Measurements from ENCODE around the gene ZNF813. TPM values are rescaled to one million over a fixed set of nuclear protein-coding genes. Genes with fewer than 3 reads are reported as not detected.
A peak's percentile ranks its signal among the peaks of the same experiment; 100 is the strongest.
"Not testable (repeated sequence)": the region's sequence is repeated elsewhere in the genome, so short reads cannot be mapped to it uniquely, and the experiment has no call there.

ZNF813 gene
- total and polyA plus RNA-seq, 3 experiments from 2014 or later: 4.7 to 6.6 (median 5.6) TPM

DNA sequence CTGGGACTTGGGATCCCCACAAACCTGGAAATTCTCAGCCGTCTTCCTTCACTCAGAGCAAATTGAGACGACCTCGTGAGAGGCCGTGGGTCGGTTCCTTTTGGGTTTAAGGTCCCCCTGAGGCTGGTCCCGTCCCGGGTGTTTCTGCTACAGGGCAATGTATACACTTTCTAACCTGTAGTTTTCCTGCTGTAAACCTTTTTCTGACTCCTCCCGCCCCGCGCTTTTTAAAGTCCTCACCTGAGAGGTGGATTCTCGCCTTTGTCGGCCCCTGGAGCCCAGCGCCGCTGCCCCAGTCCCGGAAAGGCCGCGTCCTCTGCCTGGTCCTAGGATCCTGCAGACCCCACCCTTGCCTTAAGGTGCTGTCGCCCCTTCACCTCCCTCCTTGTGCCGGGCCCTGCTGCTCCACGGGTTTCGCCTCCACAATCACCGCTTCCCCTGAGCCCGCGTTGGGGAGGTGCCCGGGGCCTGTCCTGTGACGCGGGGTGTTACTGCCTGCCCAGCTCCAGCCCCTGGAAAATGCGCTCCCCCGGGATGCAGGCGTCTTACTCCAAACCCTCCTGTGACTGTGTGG, 35.4 kb upstream of the ZNF813 start:
- peaks cover 19 to 40% (median 30%) of the 10 kb centered on the region in 3 donors for H3K36me3 Mint-ChIP-seq
- H3K9me3 Mint-ChIP-seq: peaks cover 0 to 15% (median 10%) of the 10 kb centered on the region in 5 donors
- H3K4me1 Mint-ChIP-seq: peaks cover 34 to 53% (median 39%) of the 10 kb centered on the region in 3 donors
- ChIA-PET POLR2A (no interaction called here), CTCF (no interaction called here)
- DNase-seq: peak in 1 of 5 donors; percentile 9
- peak overlapping the region; percentile 96 to 100 (median 98) for H3K4me3 Mint-ChIP-seq
- Histone ChIP-seq H3K36me3 (ENCODE audit: insufficient read depth, low read length) (peaks cover 19% of the 10 kb centered on the region), H3K4me3 (ENCODE audit: low read length) (peak overlapping the region; percentile 95), H3K4me1 (ENCODE audit: insufficient read depth, low read length) (peaks cover 13% of the 10 kb centered on the region), H3K9me3 (ENCODE audit: low read length) (peaks cover 4% of the 10 kb centered on the region), H3K27ac (ENCODE audit: low read depth, low read length) (peak overlapping the region; percentile 84), H3K27me3 (ENCODE audit: insufficient read depth, low read length, poor library complexity, severe bottlenecking) (no peaks in the 10 kb centered on the region)
- H3K27ac Mint-ChIP-seq: peak overlapping the region; percentile 89 to 99 (median 97)
- H3K27me3 Mint-ChIP-seq: peaks cover 0 to 5% of the 10 kb centered on the region in 2 donors

DNA sequence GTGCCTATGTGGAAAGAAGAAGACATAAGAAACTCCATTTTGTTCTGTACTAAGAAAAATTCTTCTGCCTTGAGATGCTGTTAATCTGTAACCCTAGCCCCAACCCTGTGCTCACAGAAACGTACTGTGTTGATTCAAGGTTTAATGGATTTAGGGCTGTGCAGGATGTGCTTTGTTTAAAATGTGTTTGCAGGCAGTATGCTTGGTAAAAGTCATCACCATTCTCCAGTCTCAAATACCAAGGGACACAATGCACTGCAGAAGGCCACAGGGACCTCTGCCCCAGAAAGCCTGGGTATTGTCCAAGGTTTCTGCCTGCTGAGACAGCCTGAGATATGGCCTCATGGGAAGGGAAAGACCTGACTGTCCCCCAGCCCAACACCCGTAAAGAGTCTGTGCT, 23.7 kb upstream of the ZNF813 start:
- H3K27me3 Mint-ChIP-seq; H3K27ac Mint-ChIP-seq; H3K4me3 ChIP-seq (ENCODE audit: low read length); H3K4me3 Mint-ChIP-seq; H3K27ac ChIP-seq (ENCODE audit: low read depth, low read length); CTCF ChIA-PET; H3K4me1 ChIP-seq (ENCODE audit: insufficient read depth, low read length); DNase-seq; H3K4me1 Mint-ChIP-seq; H3K9me3 ChIP-seq (ENCODE audit: low read length); H3K27me3 ChIP-seq (ENCODE audit: insufficient read depth, low read length, poor library complexity, severe bottlenecking); POLR2A ChIA-PET: not testable (repeated sequence)
- peaks cover 45 to 87% (median 84%) of the 10 kb centered on the region in 3 donors for H3K36me3 Mint-ChIP-seq
- H3K36me3 ChIP-seq (ENCODE audit: insufficient read depth, low read length): peaks cover 13% of the 10 kb centered on the region
- H3K9me3 Mint-ChIP-seq: peaks cover 13 to 84% (median 62%) of the 10 kb centered on the region in 5 donors

- DNase-seq; H3K4me3 ChIP-seq (ENCODE audit: low read length); H3K27me3 ChIP-seq (ENCODE audit: insufficient read depth, low read length, poor library complexity, severe bottlenecking); H3K27ac ChIP-seq (ENCODE audit: low read depth, low read length); H3K4me1 Mint-ChIP-seq; CTCF ChIA-PET; H3K27me3 Mint-ChIP-seq; H3K4me3 Mint-ChIP-seq; POLR2A ChIA-PET; H3K4me1 ChIP-seq (ENCODE audit: insufficient read depth, low read length): not testable (repeated sequence)
- H3K27ac Mint-ChIP-seq: peak overlapping the region in 1 of 8 donors; percentile 40
- Histone ChIP-seq H3K36me3 (ENCODE audit: insufficient read depth, low read length) (peaks cover 25% of the 10 kb centered on the region), H3K9me3 (ENCODE audit: low read length) (peaks cover 18% of the 10 kb centered on the region)
- peaks cover 52 to 92% (median 84%) of the 10 kb centered on the region in 3 donors for H3K36me3 Mint-ChIP-seq
- H3K9me3 Mint-ChIP-seq: peaks cover 18 to 86% (median 61%) of the 10 kb centered on the region in 5 donors
Observed at GRCh38 chr19:53447196-53447595, 20.3 kb upstream of the ZNF813 start.

- POLR2A ChIA-PET: no interaction called here
- H3K36me3 Mint-ChIP-seq: peaks cover 46 to 80% (median 69%) of the 10 kb centered on the region in 3 donors
- Histone ChIP-seq H3K4me1 (ENCODE audit: insufficient read depth, low read length) (no peaks in the 10 kb centered on the region), H3K36me3 (ENCODE audit: insufficient read depth, low read length) (peaks cover 36% of the 10 kb centered on the region), H3K9me3 (ENCODE audit: low read length) (peaks cover 46% of the 10 kb centered on the region), H3K27ac (ENCODE audit: low read depth, low read length) (no peak overlapping the region), H3K27me3 (ENCODE audit: insufficient read depth, low read length, poor library complexity, severe bottlenecking) (no peaks in the 10 kb centered on the region), H3K4me3 (ENCODE audit: low read length) (no peak overlapping the region)
- H3K4me3 Mint-ChIP-seq: no peak overlapping the region
- DNase-seq: no peak
- CTCF ChIA-PET: no interaction called here
- no peaks in the 10 kb centered on the region for H3K27me3 Mint-ChIP-seq
- peaks cover 48 to 97% (median 90%) of the 10 kb centered on the region in 5 donors for H3K9me3 Mint-ChIP-seq
- no peak overlapping the region for H3K27ac Mint-ChIP-seq
- H3K4me1 Mint-ChIP-seq: no peaks in the 10 kb centered on the region
Observed at GRCh38 chr19:53455828-53456227, 11.7 kb upstream of the ZNF813 start.

DNA sequence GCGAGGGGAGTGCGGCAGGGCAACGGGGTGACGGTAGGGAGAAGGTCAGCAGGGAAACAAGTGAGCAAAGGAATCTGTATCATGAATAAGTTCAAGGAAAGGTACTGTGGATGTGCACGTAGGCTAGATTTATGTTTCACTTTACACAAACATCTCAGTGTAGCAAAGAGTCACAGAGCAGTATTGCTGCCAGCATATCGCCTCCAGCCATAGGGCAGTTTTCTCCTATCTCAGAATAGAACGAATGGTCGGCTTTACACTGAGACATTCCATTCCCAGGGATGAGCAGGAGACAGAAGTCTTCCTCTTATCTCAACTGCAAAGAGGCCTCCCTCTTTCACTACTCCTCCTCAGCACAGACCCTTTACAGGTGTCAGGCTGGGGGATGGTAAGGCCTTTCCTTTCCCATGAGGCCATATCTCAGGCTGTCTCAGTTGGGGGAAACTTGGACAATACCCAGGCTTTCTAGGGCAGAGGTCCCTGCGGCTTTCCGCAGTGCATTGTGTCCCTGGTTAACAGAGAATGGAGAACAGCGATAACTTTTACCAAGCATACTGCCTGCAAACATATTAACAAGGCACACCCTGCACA, 7.3 kb upstream of the ZNF813 start:
- peaks cover 7 to 15% of the 10 kb centered on the region in 2 donors for H3K27me3 Mint-ChIP-seq
- DNase-seq; H3K4me1 Mint-ChIP-seq; CTCF ChIA-PET; H3K36me3 ChIP-seq (ENCODE audit: insufficient read depth, low read length); H3K27me3 ChIP-seq (ENCODE audit: insufficient read depth, low read length, poor library complexity, severe bottlenecking); H3K4me3 ChIP-seq (ENCODE audit: low read length); H3K27ac Mint-ChIP-seq; H3K27ac ChIP-seq (ENCODE audit: low read depth, low read length); POLR2A ChIA-PET; H3K4me3 Mint-ChIP-seq; H3K4me1 ChIP-seq (ENCODE audit: insufficient read depth, low read length): not testable (repeated sequence)
- peaks cover 16 to 44% (median 30%) of the 10 kb centered on the region in 3 donors for H3K36me3 Mint-ChIP-seq
- peaks cover 29% of the 10 kb centered on the region for H3K9me3 ChIP-seq (ENCODE audit: low read length)
- H3K9me3 Mint-ChIP-seq: peaks cover 51 to 83% (median 76%) of the 10 kb centered on the region in 5 donors

DNA sequence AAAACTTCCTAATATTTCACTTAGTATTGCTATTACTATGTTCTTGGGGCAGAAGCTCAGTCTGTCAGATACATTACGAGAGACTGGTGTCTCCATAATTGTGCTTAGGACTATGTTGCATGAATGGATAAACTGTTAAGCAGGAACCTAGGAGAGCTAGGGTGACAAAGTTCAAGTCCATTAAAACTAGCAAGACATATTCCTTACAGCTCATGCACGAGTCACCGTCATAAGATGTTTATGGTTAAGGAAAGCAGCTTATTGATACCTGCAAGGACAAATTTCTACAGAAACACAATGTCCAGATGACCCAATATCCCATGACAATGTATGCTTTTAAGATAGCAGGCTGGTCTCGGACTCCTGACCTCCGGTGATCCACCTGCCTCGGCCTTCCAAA, 5.7 kb upstream of the ZNF813 start:
- H3K27me3 ChIP-seq (ENCODE audit: insufficient read depth, low read length, poor library complexity, severe bottlenecking): no peaks in the 10 kb centered on the region
- Mint-ChIP-seq H3K27ac (no peak overlapping the region), H3K4me1 (peaks cover 4 to 5% (median 4%) of the 10 kb centered on the region in 3 donors), H3K9me3 (peaks cover 35 to 70% (median 59%) of the 10 kb centered on the region in 5 donors), H3K36me3 (peaks cover 3 to 27% (median 14%) of the 10 kb centered on the region in 3 donors), H3K27me3 (peaks cover 7 to 18% of the 10 kb centered on the region in 2 donors), H3K4me3 (no peak overlapping the region)
- peaks cover 13% of the 10 kb centered on the region for H3K9me3 ChIP-seq (ENCODE audit: low read length)
- no peak for DNase-seq
- CTCF ChIA-PET: no interaction called here
- no peak overlapping the region for H3K4me3 ChIP-seq (ENCODE audit: low read length)
- no peak overlapping the region for H3K27ac ChIP-seq (ENCODE audit: low read depth, low read length)
- no peaks in the 10 kb centered on the region for H3K36me3 ChIP-seq (ENCODE audit: insufficient read depth, low read length)
- POLR2A ChIA-PET: no interaction called here
- no peaks in the 10 kb centered on the region for H3K4me1 ChIP-seq (ENCODE audit: insufficient read depth, low read length)

DNA sequence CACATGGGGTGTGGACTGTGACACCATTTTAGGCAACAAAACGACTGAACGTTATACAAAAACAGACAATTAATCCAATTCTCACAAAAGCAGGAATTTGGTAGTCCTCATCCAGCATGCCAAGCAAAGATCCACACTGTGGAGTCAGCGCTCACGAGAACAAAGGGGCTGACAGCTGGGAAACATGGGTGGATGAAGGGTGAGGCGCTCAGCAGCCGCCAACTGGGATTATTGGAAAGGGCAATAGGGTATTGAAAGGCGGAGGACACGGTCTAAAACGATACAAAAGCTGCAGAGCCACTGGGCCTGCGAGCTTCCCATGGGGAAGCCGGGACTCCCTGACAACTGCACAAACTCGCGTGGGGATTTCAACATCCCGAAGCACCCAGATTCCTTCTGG, 4.7 kb upstream of the ZNF813 start:
- Histone ChIP-seq H3K9me3 (ENCODE audit: low read length) (peaks cover 4% of the 10 kb centered on the region), H3K27me3 (ENCODE audit: insufficient read depth, low read length, poor library complexity, severe bottlenecking) (no peaks in the 10 kb centered on the region), H3K4me3 (ENCODE audit: low read length) (no peak overlapping the region), H3K4me1 (ENCODE audit: insufficient read depth, low read length) (no peaks in the 10 kb centered on the region), H3K27ac (ENCODE audit: low read depth, low read length) (no peak overlapping the region), H3K36me3 (ENCODE audit: insufficient read depth, low read length) (no peaks in the 10 kb centered on the region)
- peaks cover 5 to 12% (median 9%) of the 10 kb centered on the region in 3 donors for H3K4me1 Mint-ChIP-seq
- H3K9me3 Mint-ChIP-seq: peaks cover 31 to 60% (median 50%) of the 10 kb centered on the region in 5 donors
- H3K27me3 Mint-ChIP-seq: peaks cover 7 to 18% of the 10 kb centered on the region in 2 donors
- CTCF ChIA-PET: no interaction called here
- no peak overlapping the region for H3K27ac Mint-ChIP-seq
- H3K36me3 Mint-ChIP-seq: peaks cover 0 to 20% (median 13%) of the 10 kb centered on the region in 3 donors
- POLR2A ChIA-PET: no interaction called here
- H3K4me3 Mint-ChIP-seq: no peak overlapping the region
- DNase-seq: no peak

- DNase-seq: no peak
- Histone ChIP-seq H3K9me3 (ENCODE audit: low read length) (peaks cover 4% of the 10 kb centered on the region), H3K4me3 (ENCODE audit: low read length) (no peak overlapping the region), H3K27ac (ENCODE audit: low read depth, low read length) (no peak overlapping the region), H3K27me3 (ENCODE audit: insufficient read depth, low read length, poor library complexity, severe bottlenecking) (no peaks in the 10 kb centered on the region), H3K4me1 (ENCODE audit: insufficient read depth, low read length) (no peaks in the 10 kb centered on the region), H3K36me3 (ENCODE audit: insufficient read depth, low read length) (no peaks in the 10 kb centered on the region)
- CTCF ChIA-PET: no interaction called here
- no peak overlapping the region for H3K4me3 Mint-ChIP-seq
- peaks cover 29 to 56% (median 46%) of the 10 kb centered on the region in 5 donors for H3K9me3 Mint-ChIP-seq
- H3K27ac Mint-ChIP-seq: no peak overlapping the region
- H3K27me3 Mint-ChIP-seq: peaks cover 7 to 18% of the 10 kb centered on the region in 2 donors
- H3K36me3 Mint-ChIP-seq: peaks cover 0 to 17% (median 14%) of the 10 kb centered on the region in 3 donors
- H3K4me1 Mint-ChIP-seq: peaks cover 9 to 16% (median 11%) of the 10 kb centered on the region in 3 donors
- POLR2A ChIA-PET: no interaction called here
Observed at GRCh38 chr19:53463263-53463662, 4.3 kb upstream of the ZNF813 start.

Measured in CD8-positive, alpha-beta memory T cell (primary cell).